IMR-90 (cell line): ENCODE results near the gene CTDSPL. TPM values are rescaled to one million over a fixed set of nuclear protein-coding genes. Genes with fewer than 3 reads are reported as not detected.

Experiments
- ATAC-seq: fragments of 200-7000 bp; cut with Tn5 transposase; 2 replicates; pipeline ENCODE4 v1.9.1; 2020; ENCODE audit warnings: low read depth, mild to moderate bottlenecking, moderate library complexity
- BruUV-seq: library from RNA; stranded (reverse); fragments of 400-500 nt; replicated peaks from 2 replicates; lab custom pipeline; 2021; lab: Mats Ljungman, UMichigan
- CTCF ChIA-PET: fragments of 300-600 bp; formaldehyde crosslinking; extraction: SDS; loops from one replicate; lab custom pipeline; 2021; ENCODE audit warnings: antibody characterized with exemption; lab: Yijun Ruan, JAX
- POLR2A ChIA-PET: fragments of 300-600 bp; sonication (Branson Sonifier 250); formaldehyde crosslinking; loops from one replicate; lab custom pipeline; 2022; ENCODE audit warnings: antibody characterized with exemption; ENCODE audit not compliant: unreplicated experiment; lab: Charles Lee
- DNase-seq: peaks from one replicate; pipeline ENCODE4 v3.0.0; 2013
- H2AFZ ChIP-seq: replicated peaks from 2 replicates; pipeline ENCODE3; 2013; ENCODE audit warnings: low read length, mild to moderate bottlenecking; ENCODE audit not compliant: poor library complexity
- H2AK5ac ChIP-seq: 2 replicates; pipeline ENCODE4 v1.6.1; 2013; ENCODE audit warnings: low read depth, low read length, inconsistent platforms
- H2AK9ac ChIP-seq: replicated peaks from 2 replicates; pipeline ENCODE3; 2013; ENCODE audit warnings: mild to moderate bottlenecking, low read depth, low read length, moderate library complexity; ENCODE audit not compliant: poor library complexity
- H2BK120ac ChIP-seq: 2 replicates; pipeline ENCODE4 v1.6.1; 2013; ENCODE audit warnings: low read depth, low read length, inconsistent platforms
- H2BK15ac ChIP-seq: 3 replicates; pipeline ENCODE4 v1.6.1; 2013; ENCODE audit warnings: low read depth, low read length, inconsistent platforms
- H2BK20ac ChIP-seq: 2 replicates; pipeline ENCODE4 v1.6.1; 2013; ENCODE audit warnings: low read depth, mild to moderate bottlenecking, inconsistent platforms, low read length, moderate library complexity
- H2BK5ac ChIP-seq: 2 replicates; pipeline ENCODE4 v1.6.1; 2013; ENCODE audit warnings: mild to moderate bottlenecking, low read depth, low read length, inconsistent platforms; ENCODE audit not compliant: poor library complexity, severe bottlenecking
- H3K14ac ChIP-seq: replicated peaks from 2 replicates; pipeline ENCODE4 v1.6.1; 2013; ENCODE audit warnings: low read depth, low read length, inconsistent platforms
- H3K18ac ChIP-seq: 2 replicates; pipeline ENCODE4 v1.6.1; 2013; ENCODE audit warnings: low read depth, low read length, control low read depth
- H3K23ac ChIP-seq: 2 replicates; pipeline ENCODE4 v1.6.1; 2013; ENCODE audit warnings: low read depth, low read length, inconsistent platforms
- H3K27ac ChIP-seq: 2 replicates; pipeline ENCODE4 v1.5.1; 2013; ENCODE audit warnings: mild to moderate bottlenecking, control low read depth, low read length; ENCODE audit not compliant: insufficient read depth
- H3K27me3 ChIP-seq: 2 replicates; pipeline ENCODE4 v1.6.1; 2013; ENCODE audit warnings: low read length; ENCODE audit not compliant: control insufficient read depth, insufficient read depth
- H3K36me3 ChIP-seq: 2 replicates; pipeline ENCODE4 v1.6.1; 2013; ENCODE audit warnings: low read length, mixed read lengths; ENCODE audit not compliant: control insufficient read depth, insufficient read depth
- H3K4ac ChIP-seq: 2 replicates; pipeline ENCODE4 v1.6.1; 2013; ENCODE audit warnings: low read depth, low read length, inconsistent platforms
- H3K4me1 ChIP-seq: 2 replicates; pipeline ENCODE4 v1.6.1; 2013; ENCODE audit warnings: low read length, mixed read lengths; ENCODE audit not compliant: control insufficient read depth, insufficient read depth
- H3K4me2 ChIP-seq: 2 replicates; pipeline ENCODE4 v1.6.1; 2013; ENCODE audit warnings: low read depth, mild to moderate bottlenecking, control low read depth, low read length, moderate library complexity
- H3K4me3 ChIP-seq: 2 replicates; pipeline ENCODE4 v1.5.1; 2013; ENCODE audit warnings: low read depth, mild to moderate bottlenecking, control low read depth, low read length, moderate library complexity; ENCODE audit not compliant: insufficient read depth
- H3K56ac ChIP-seq: 2 replicates; pipeline ENCODE4 v1.6.1; 2013; ENCODE audit warnings: low read length, inconsistent platforms; ENCODE audit not compliant: insufficient read depth; ENCODE audit errors: extremely low read depth
- H3K79me1 ChIP-seq, 2 experiments: 2 replicates each; pipeline ENCODE4 v1.6.1; 2013; ENCODE audit warnings: low read length in 2 of 2, inconsistent platforms in 1 of 2, low read depth in 1 of 2
- H3K9ac ChIP-seq: 2 replicates; pipeline ENCODE4 v1.6.1; 2013; ENCODE audit warnings: low read depth, low read length, control low read depth
- H3K9me1 ChIP-seq: 2 replicates; pipeline ENCODE4 v1.6.1; 2013; ENCODE audit warnings: low read length, inconsistent platforms; ENCODE audit not compliant: insufficient read depth
- H3K9me3 ChIP-seq: 2 replicates; pipeline ENCODE4 v1.6.1; 2013; ENCODE audit warnings: low read length; ENCODE audit not compliant: control insufficient read depth, insufficient read depth
- H4K20me1 ChIP-seq: 2 replicates; pipeline ENCODE4 v1.6.1; 2013; ENCODE audit warnings: low read length, inconsistent platforms; ENCODE audit not compliant: insufficient read depth
- H4K5ac ChIP-seq: 2 replicates; pipeline ENCODE4 v1.6.1; 2013; ENCODE audit warnings: mild to moderate bottlenecking, low read depth, low read length, control low read depth
- H4K8ac ChIP-seq, 2 experiments: 2 replicates each; pipeline ENCODE4 v1.6.1; 2013; ENCODE audit warnings: low read depth in 2 of 2, low read length in 2 of 2, control low read depth in 1 of 2, inconsistent platforms in 1 of 2
- H4K91ac ChIP-seq: 2 replicates; pipeline ENCODE4 v1.6.1; 2013; ENCODE audit warnings: low read depth, low read length, inconsistent platforms; ENCODE audit not compliant: insufficient read depth
- CEBPB ChIP-seq: IDR thresholded peaks from 2 replicates; pipeline ENCODE4 v1.6.1; 2012; ENCODE audit warnings: low read depth, low read length, improper control_type of control experiment
- CHD1 ChIP-seq: IDR thresholded peaks from 2 replicates; pipeline ENCODE4 v1.6.1; 2012; ENCODE audit warnings: low read depth, low read length, improper control_type of control experiment
- CTCF ChIP-seq: conservative IDR thresholded peaks from 2 replicates; pipeline ENCODE4 v1.5.1; 2012; ENCODE audit warnings: mild to moderate bottlenecking, low read depth, low read length, improper control_type of control experiment
- ELK1 ChIP-seq: fragments of 150-350 bp; IDR thresholded peaks from 2 replicates; pipeline ENCODE4 v1.6.1; 2016; ENCODE audit warnings: low read depth, mild to moderate bottlenecking, low read length, moderate library complexity, borderline replicate concordance
- FOS ChIP-seq: fragments of 150-350 bp; IDR thresholded peaks from 2 replicates; pipeline ENCODE4 v1.6.1; 2016; ENCODE audit warnings: low read depth, low read length
- MAFK ChIP-seq: IDR thresholded peaks from 2 replicates; pipeline ENCODE4 v1.6.1; 2012; ENCODE audit warnings: low read depth, low read length, improper control_type of control experiment
- MAZ ChIP-seq: IDR thresholded peaks from 2 replicates; pipeline ENCODE4 v1.6.1; 2012; ENCODE audit warnings: low read depth, mild to moderate bottlenecking, low read length, improper control_type of control experiment, moderate library complexity, borderline replicate concordance
- MXI1 ChIP-seq: IDR thresholded peaks from 2 replicates; pipeline ENCODE4 v1.6.1; 2012; ENCODE audit warnings: low read depth, mild to moderate bottlenecking, low read length, moderate library complexity, borderline replicate concordance
- RAD21 ChIP-seq: IDR thresholded peaks from 2 replicates; pipeline ENCODE4 v1.6.1; 2012; ENCODE audit warnings: low read length, improper control_type of control experiment
- RFX5 ChIP-seq: IDR thresholded peaks from 2 replicates; pipeline ENCODE4 v1.8.0; 2012; ENCODE audit warnings: low read depth, mild to moderate bottlenecking, low read length, moderate library complexity
- SMC3 ChIP-seq: fragments of 150-350 bp; IDR thresholded peaks from 2 replicates; pipeline ENCODE4 v1.6.1; 2016; ENCODE audit warnings: low read depth, mild to moderate bottlenecking, antibody characterized with exemption, low read length, moderate library complexity
- USF2 ChIP-seq: fragments of 150-350 bp; IDR thresholded peaks from 2 replicates; pipeline ENCODE4 v1.6.1; 2017; ENCODE audit warnings: mild to moderate bottlenecking, antibody characterized with exemption, low read length, low read depth
- WGBS, 2 experiments: methylation state at CpG; one replicate each; pipeline versions ENCODE4 v1.1.5 to v1.1.7; 2013; ENCODE audit warnings: missing lambda C conversion rate in 2 of 2; ENCODE audit not compliant: insufficient read length in 1 of 2; ENCODE audit errors: extremely low coverage in 2 of 2; 5-methylcytosine and 5-hydroxymethylcytosine counted together
- dilution Hi-C: fragments of 300-500 bp; cut with HindIII; formaldehyde crosslinking; loops from one replicate; pipeline ENCODE4 v1.14.3; 2018; ENCODE audit warnings: low sequenced_read_pairs; ENCODE audit not compliant: unreplicated experiment
- in situ Hi-C: fragments of 300-500 bp; cut with MboI; formaldehyde crosslinking; loops from 3 replicates; pipeline ENCODE4 v1.14.3; 2019; ENCODE audit warnings: low sequenced_read_pairs, inconsistent platforms, mixed read lengths
- intact Hi-C: fragments of 100-400 bp; cut with micrococcal nuclease; formaldehyde crosslinking; loops from 2 replicates; pipeline ENCODE4 v1.10.0; 2022
- polyA plus RNA-seq, 3 experiments: library from polyadenylated mRNA; depleted of rRNA; stranded (reverse); fragments of >200 nt; gene quantifications; 2 replicates each; pipeline ENCODE4 v1.2.3, GENCODE V29; 2012; ENCODE audit warnings: low replicate concordance in 1 of 3
- total RNA-seq: library from RNA; depleted of rRNA; stranded (reverse); fragments of >200 nt; gene quantifications from 2 replicates; pipeline ENCODE4 v1.2.3, GENCODE V29; 2012

The CTDSPL gene
- total and polyA plus RNA-seq, 2 of the 4 experiments (the other 2 are of a cell fraction), result 24.5 to 29.0 TPM

- H2BK120ac ChIP-seq, result no peak overlapping the region
- H2BK5ac ChIP-seq, result no peak overlapping the region
- TF ChIP-seq ELK1 (no peak), MAZ (no peak), FOS (no peak), MXI1 (no peak), SMC3 (no peak), CEBPB (no peak), MAFK (no peak), USF2 (no peak), RAD21 (no peak), RFX5 (no peak), CHD1 (no peak), CTCF (no peak)
- BruUV-seq, result no TSS peak
- no peak overlapping the region for H2BK15ac ChIP-seq
- WGBS, 2 experiments, result no CpG with 5 or more reads among the region's 2 CpGs
- no peak overlapping the region for H3K56ac ChIP-seq
- H3K27me3 ChIP-seq, result no peaks in the 10 kb centered on the region
- no peak overlapping the region for H2AK5ac ChIP-seq
- H2BK20ac ChIP-seq, result no peak overlapping the region
- H4K20me1 ChIP-seq, result no peaks in the 10 kb centered on the region
- H3K18ac ChIP-seq, result no peak overlapping the region
- no peak overlapping the region for H3K4me3 ChIP-seq
- no peak overlapping the region for H3K27ac ChIP-seq
- no peak overlapping the region for H2AK9ac ChIP-seq
- no peak overlapping the region for H3K23ac ChIP-seq
- no peak overlapping the region for H4K8ac ChIP-seq
- H3K4ac ChIP-seq, result no peak overlapping the region
- intact Hi-C loops (no loop called here), in situ Hi-C loops (no loop called here), dilution Hi-C loops (no loop called here)
- CTCF ChIA-PET, result no interaction called here
- H3K9ac ChIP-seq, result no peak overlapping the region
- no peak overlapping the region for H2AFZ ChIP-seq
- H3K4me1 ChIP-seq, result no peaks in the 10 kb centered on the region
- H3K9me1 ChIP-seq, result no peaks in the 10 kb centered on the region; the same call in 1 of the 2 replicates
- no peak overlapping the region for H3K4me2 ChIP-seq
- H3K36me3 ChIP-seq, result no peaks in the 10 kb centered on the region
- ATAC-seq (no peak), DNase-seq (no peak)
- POLR2A ChIA-PET, result no interaction called here
- no peaks in the 10 kb centered on the region for H3K79me1 ChIP-seq
- no peaks in the 10 kb centered on the region for H3K9me3 ChIP-seq
- no peak overlapping the region for H4K91ac ChIP-seq
- H4K5ac ChIP-seq, result no peak overlapping the region
- H3K14ac ChIP-seq, result no peak overlapping the region
Observed at GRCh38 chr3:37826502-37826901, 35.2 kb upstream of the CTDSPL start.
